ENCODE measurements around the gene EIF3I. TPM values are rescaled to one million over a fixed set of nuclear protein-coding genes. Genes with fewer than 3 reads are reported as not detected.

The EIF3I gene
- total RNA-seq, 1 donor from 2014 or later = 125 TPM

DNA sequence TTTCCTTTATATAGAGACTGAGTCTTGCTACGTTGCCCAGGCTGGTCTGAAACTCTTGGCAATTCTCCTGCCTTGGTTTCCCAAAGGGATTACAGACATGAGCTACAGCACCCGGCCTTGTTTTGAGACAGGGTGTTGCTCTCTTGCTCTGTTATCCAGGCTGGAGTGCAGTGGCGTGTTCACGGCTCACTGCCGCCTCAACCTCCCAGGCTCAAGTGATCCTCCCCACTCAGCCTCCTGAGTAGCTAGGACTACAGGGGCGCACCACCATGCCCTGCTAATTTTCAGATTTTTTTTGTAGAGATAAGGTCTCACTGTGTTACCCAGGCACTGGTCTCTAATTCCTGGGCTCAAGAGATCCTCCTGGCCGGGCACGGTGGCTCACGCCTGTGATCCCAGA is 43.6 kb downstream of the EIF3I start:
- DNase-seq (ENCODE audit: low spot score) = no peak

DNA sequence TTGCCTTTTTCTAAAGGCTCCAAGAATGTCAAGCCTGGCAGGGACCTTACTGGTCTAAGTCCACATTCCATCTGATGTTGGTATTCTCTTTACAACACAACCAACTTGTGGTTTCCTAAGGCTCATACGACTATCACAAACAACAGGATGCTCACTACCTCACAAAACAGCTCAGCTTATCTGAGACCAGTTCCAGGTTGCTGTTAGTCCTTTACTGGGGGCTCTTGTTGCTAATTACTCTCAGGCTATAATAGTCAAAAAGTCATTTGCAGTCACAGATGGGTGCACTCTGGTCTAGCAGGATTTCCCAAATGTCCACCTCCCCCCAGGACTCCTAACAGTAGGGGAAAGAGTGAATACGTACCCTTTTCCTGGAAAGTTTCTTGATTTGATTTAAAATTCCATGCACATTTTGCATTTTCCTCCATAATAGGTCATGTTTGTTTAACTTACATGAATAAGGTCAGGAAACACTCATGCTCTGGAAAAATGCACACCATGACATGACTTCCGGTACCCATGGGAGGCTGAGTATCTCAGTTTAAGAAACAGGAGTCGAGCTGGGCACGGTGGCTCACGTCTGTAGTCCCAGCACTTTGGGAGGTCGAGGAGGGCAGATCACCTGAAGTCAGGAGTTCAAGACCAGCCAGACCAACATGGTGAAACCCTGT is 44.8 kb downstream of the EIF3I start:
- DNase-seq (ENCODE audit: low spot score) = peak; percentile 54

DNA sequence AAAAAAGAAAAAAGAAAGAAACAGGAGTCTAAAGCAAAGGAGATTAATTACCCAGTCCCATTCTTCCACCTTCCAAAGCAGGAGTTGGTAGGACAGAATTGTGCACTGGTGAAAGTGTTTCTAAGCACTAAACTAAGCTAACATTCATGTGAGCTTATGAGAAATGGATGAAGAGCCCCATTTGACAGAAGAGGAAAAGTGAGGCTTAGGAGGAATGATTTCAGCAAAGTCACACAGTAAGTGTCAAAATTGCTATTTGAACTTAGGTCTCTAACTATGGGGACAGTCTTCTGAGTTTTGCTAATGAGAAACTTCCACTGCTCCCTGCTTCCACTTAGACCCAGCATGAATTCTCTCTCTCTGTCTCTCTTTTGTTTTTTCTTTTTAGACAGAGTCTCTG is 47.5 kb downstream of the EIF3I start:
- no peak for DNase-seq (ENCODE audit: low spot score)

DNA sequence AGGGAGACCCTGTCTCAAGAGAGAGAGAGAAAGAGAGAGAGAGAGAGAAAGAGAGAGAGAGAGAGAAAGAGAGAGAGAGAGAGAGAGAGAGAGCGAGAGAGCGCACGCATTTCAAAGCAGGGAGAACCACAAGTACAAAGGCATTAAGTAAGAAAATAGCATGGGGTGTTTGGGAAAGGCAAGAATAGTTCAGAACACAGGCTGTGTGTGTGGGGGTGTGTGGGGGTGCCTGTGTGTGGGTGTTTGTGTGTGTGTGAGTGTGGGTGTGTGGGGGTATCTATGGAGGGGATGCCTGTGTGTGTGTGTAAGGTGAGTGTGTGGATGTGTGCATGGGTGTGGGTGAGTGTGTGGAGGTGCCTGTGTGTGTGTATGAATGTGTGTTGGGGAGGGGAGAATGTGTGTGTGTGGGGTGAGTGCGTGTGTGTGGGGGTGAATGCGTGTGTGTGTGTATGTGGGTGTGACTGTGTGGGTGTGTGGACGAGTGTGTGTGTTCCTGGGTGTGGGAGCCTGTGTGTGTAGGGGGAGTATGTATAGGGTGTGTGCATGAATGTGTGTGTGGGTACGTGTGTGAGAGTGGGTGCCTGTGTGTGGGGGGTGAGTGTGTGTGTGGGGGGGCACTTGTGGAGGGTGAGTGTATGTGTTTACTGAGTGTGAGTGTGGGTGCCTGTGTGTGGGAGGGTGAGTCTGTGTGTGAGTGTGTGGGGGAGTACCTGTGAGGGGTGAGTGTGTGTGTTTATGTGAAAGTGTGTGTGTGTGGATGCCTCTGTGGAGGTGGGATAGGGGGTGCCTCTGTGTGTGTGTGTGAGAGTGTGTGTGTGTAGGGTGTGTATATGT is 50.6 kb downstream of the EIF3I start:
- DNase-seq (ENCODE audit: low spot score) = no peak

DNA sequence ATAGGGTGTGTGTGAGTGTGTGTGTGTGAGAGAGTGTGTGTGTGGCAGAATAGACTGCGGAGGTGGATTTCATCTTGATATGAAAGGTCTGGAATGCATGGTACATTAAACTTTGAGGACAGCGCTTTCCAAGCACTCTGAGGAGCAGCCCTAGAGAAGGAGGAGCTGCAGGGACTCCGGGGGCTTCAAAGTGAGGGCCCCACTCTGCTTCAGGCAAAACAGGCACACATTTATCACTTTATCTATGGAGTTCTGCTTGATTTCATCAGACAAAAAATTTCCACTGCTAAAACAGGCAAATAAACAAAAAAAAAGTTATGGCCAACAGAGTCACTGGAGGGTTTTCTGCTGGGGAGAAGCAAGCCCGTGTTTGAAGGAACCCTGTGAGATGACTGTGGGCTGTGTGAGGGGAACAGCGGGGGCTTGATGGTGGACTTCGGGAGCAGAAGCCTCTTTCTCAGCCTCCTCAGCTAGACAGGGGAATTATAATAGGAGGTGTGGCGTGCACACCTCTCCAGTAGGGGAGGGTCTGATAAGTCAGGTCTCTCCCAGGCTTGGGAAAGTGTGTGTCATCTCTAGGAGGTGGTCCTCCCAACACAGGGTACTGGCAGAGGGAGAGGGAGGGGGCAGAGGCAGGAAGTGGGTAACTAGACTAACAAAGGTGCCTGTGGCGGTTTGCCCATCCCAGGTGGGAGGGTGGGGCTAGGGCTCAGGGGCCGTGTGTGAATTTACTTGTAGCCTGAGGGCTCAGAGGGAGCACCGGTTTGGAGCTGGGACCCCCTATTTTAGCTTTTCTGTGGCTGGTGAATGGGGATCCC is 51.4 kb downstream of the EIF3I start:
- DNase-seq (ENCODE audit: low spot score) = peak; percentile 48

DNA sequence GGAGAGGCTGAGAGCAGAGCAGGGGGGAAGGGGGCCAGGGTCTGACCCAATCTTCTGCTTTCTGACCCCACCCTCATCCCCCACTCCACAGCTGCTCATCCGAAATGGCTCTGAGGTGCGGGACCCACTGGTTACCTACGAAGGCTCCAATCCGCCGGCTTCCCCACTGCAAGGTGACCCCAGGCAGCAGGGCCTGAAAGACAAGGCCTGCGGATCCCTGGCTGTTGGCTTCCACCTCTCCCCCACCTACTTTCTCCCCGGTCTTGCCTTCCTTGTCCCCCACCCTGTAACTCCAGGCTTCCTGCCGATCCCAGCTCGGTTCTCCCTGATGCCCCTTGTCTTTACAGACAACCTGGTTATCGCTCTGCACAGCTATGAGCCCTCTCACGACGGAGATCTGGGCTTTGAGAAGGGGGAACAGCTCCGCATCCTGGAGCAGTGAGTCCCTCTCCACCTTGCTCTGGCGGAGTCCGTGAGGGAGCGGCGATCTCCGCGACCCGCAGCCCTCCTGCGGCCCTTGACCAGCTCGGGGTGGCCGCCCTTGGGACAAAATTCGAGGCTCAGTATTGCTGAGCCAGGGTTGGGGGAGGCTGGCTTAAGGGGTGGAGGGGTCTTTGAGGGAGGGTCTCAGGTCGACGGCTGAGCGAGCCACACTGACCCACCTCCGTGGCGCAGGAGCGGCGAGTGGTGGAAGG is 52.6 kb downstream of the EIF3I start:
- no peak for DNase-seq (ENCODE audit: low spot score)

DNA sequence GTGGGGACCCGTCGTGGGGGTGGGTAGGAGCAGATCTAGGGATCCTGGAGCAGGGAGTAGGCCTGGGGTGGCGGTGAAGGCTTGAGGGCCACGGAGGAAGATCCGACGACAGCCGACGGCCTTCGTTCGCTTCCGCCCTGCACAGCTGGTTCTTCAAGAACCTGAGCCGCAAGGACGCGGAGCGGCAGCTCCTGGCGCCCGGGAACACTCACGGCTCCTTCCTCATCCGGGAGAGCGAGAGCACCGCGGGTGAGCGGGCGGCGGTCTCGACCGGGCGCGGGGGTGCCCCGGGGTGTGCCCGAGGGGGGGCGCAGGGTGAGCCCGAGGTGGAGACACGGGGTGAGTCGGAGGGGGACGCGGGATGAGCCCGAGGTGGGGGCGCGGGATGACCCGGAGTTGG is 53.2 kb downstream of the EIF3I start:
- DNase-seq (ENCODE audit: low spot score) = peak; percentile 21

DNA sequence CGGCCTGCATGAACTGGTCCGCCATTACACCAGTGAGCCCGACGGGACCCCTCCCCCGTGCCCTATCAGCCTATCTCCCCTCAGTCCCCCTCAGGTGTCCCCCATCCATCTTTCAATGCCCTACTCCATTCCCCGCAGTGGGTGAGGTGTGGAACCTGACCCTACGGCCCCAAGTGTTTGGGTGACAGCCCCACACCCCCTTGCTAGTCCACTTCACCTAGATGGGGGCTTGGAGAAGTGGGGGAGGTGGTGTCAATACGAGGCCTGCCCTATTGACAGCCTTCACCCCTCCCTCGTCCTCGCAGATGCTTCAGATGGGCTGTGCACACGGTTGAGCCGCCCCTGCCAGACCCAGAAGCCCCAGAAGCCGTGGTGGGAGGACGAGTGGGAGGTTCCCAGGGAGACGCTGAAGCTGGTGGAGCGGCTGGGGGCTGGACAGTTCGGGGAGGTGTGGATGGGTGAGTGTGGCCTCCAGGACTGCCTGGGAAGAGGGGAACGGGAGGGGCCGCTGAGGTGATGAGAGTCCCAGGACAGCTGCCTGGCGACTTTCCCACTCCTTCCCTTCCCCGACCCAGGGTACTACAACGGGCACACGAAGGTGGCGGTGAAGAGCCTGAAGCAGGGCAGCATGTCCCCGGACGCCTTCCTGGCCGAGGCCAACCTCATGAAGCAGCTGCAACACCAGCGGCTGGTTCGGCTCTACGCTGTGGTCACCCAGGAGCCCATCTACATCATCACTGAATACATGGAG is 54.0 kb downstream of the EIF3I start:
- DNase-seq (ENCODE audit: low spot score) = no peak

Other genes with a start within 250 kb of the EIF3I start
- 59.0 TPM for gene KHDRBS1, start 208.5 kb upstream of the EIF3I start, total RNA-seq (ENCODE audit: insufficient read depth, low replicate concordance)
- 0.96 TPM for gene TMEM39B, start 149.5 kb upstream of the EIF3I start, total RNA-seq (ENCODE audit: insufficient read depth, low replicate concordance)
- 22.9 TPM for gene KPNA6, start 114.4 kb upstream of the EIF3I start, total RNA-seq (ENCODE audit: insufficient read depth, low replicate concordance)
- gene TXLNA, start 42.7 kb upstream of the EIF3I start, total RNA-seq (ENCODE audit: insufficient read depth, low replicate concordance) = 40.9 TPM
- gene CCDC28B, start 21.8 kb upstream of the EIF3I start, total RNA-seq (ENCODE audit: insufficient read depth, low replicate concordance) = 7.2 TPM
- 1.7 TPM for gene IQCC, start 16.7 kb upstream of the EIF3I start, total RNA-seq (ENCODE audit: insufficient read depth, low replicate concordance)
- 0.72 TPM for gene DCDC2B, start 13.3 kb upstream of the EIF3I start, total RNA-seq (ENCODE audit: insufficient read depth, low replicate concordance)
- 5.5 TPM for gene TMEM234, start 54 bp upstream of the EIF3I start, total RNA-seq (ENCODE audit: insufficient read depth, low replicate concordance)
- gene FAM167B, start 24.8 kb downstream of the EIF3I start, total RNA-seq (ENCODE audit: insufficient read depth, low replicate concordance) = not detected
- gene LCK, start 28.9 kb downstream of the EIF3I start, total RNA-seq (ENCODE audit: insufficient read depth, low replicate concordance) = 0.96 TPM
- gene HDAC1, start 69.7 kb downstream of the EIF3I start, total RNA-seq (ENCODE audit: insufficient read depth, low replicate concordance) = 27.7 TPM
- 6.0 TPM for gene MARCKSL1, start 113.8 kb downstream of the EIF3I start, total RNA-seq (ENCODE audit: insufficient read depth, low replicate concordance)
- 1.7 TPM for gene FAM229A, start 140.1 kb downstream of the EIF3I start, total RNA-seq (ENCODE audit: insufficient read depth, low replicate concordance)
- gene TSSK3, start 140.1 kb downstream of the EIF3I start, total RNA-seq (ENCODE audit: insufficient read depth, low replicate concordance) = 1.9 TPM
- 60.2 TPM for gene BSDC1, start 172.0 kb downstream of the EIF3I start, total RNA-seq (ENCODE audit: insufficient read depth, low replicate concordance)
- gene ZBTB8B, start 242.7 kb downstream of the EIF3I start, total RNA-seq (ENCODE audit: insufficient read depth, low replicate concordance) = 2.6 TPM

Measured in umbilical cord (tissue), 2 donors.